ENCODE measurements around the gene HCN4.

The HCN4 gene

GRCh38 chr15:73364070-73364469 lies 4.7 kb downstream of the HCN4 start:
- no peaks in the 10 kb centered on the region for H3K9me3 ChIP-seq (ENCODE audit: control insufficient read depth, insufficient read depth, low read length)
- peaks cover 26% of the 10 kb centered on the region for H3K27me3 ChIP-seq (ENCODE audit: control insufficient read depth, insufficient read depth, low read length)
- H3K36me3 ChIP-seq (ENCODE audit: control insufficient read depth, insufficient read depth, low read length): no peaks in the 10 kb centered on the region
- no peak overlapping the region for H3K9ac ChIP-seq (ENCODE audit: low read depth, low read length)
- H3K27ac ChIP-seq (ENCODE audit: low read depth, low read length): no peak overlapping the region
- H3K4me1 ChIP-seq (ENCODE audit: control insufficient read depth, insufficient read depth, low read length): peaks cover 33% of the 10 kb centered on the region
- no peak overlapping the region for H3K4me3 ChIP-seq (ENCODE audit: low read depth, low read length)

- peaks cover 33% of the 10 kb centered on the region for H3K4me1 ChIP-seq (ENCODE audit: control insufficient read depth, insufficient read depth, low read length)
- peaks cover 20% of the 10 kb centered on the region for H3K27me3 ChIP-seq (ENCODE audit: control insufficient read depth, insufficient read depth, low read length)
- no peaks in the 10 kb centered on the region for H3K36me3 ChIP-seq (ENCODE audit: control insufficient read depth, insufficient read depth, low read length)
- no peak overlapping the region for H3K9ac ChIP-seq (ENCODE audit: low read depth, low read length)
- no peaks in the 10 kb centered on the region for H3K9me3 ChIP-seq (ENCODE audit: control insufficient read depth, insufficient read depth, low read length)
- no peak overlapping the region for H3K27ac ChIP-seq (ENCODE audit: low read depth, low read length)
- H3K4me3 ChIP-seq (ENCODE audit: low read depth, low read length): no peak overlapping the region
Observed at GRCh38 chr15:73362900-73363299, 5.9 kb downstream of the HCN4 start.

GRCh38 chr15:73361337-73361736 lies 7.4 kb downstream of the HCN4 start:
- H3K9ac ChIP-seq (ENCODE audit: low read depth, low read length): no peak overlapping the region
- no peaks in the 10 kb centered on the region for H3K36me3 ChIP-seq (ENCODE audit: control insufficient read depth, insufficient read depth, low read length)
- no peak overlapping the region for H3K4me3 ChIP-seq (ENCODE audit: low read depth, low read length)
- H3K27me3 ChIP-seq (ENCODE audit: control insufficient read depth, insufficient read depth, low read length): peaks cover 6% of the 10 kb centered on the region
- H3K4me1 ChIP-seq (ENCODE audit: control insufficient read depth, insufficient read depth, low read length): peaks cover 27% of the 10 kb centered on the region
- H3K27ac ChIP-seq (ENCODE audit: low read depth, low read length): no peak overlapping the region
- H3K9me3 ChIP-seq (ENCODE audit: control insufficient read depth, insufficient read depth, low read length): no peaks in the 10 kb centered on the region

GRCh38 chr15:73359651-73360050 lies 9.1 kb downstream of the HCN4 start:
- H3K36me3 ChIP-seq (ENCODE audit: control insufficient read depth, insufficient read depth, low read length): no peaks in the 10 kb centered on the region
- no peak overlapping the region for H3K4me3 ChIP-seq (ENCODE audit: low read depth, low read length)
- H3K4me1 ChIP-seq (ENCODE audit: control insufficient read depth, insufficient read depth, low read length): peaks cover 16% of the 10 kb centered on the region
- no peak overlapping the region for H3K27ac ChIP-seq (ENCODE audit: low read depth, low read length)
- no peak overlapping the region for H3K9ac ChIP-seq (ENCODE audit: low read depth, low read length)
- no peaks in the 10 kb centered on the region for H3K27me3 ChIP-seq (ENCODE audit: control insufficient read depth, insufficient read depth, low read length)
- H3K9me3 ChIP-seq (ENCODE audit: control insufficient read depth, insufficient read depth, low read length): no peaks in the 10 kb centered on the region

- Histone ChIP-seq H3K4me1 (ENCODE audit: control insufficient read depth, insufficient read depth, low read length) (peaks cover 19% of the 10 kb centered on the region), H3K27me3 (ENCODE audit: control insufficient read depth, insufficient read depth, low read length) (no peaks in the 10 kb centered on the region), H3K9me3 (ENCODE audit: control insufficient read depth, insufficient read depth, low read length) (no peaks in the 10 kb centered on the region), H3K27ac (ENCODE audit: low read depth, low read length) (no peak overlapping the region), H3K36me3 (ENCODE audit: control insufficient read depth, insufficient read depth, low read length) (no peaks in the 10 kb centered on the region), H3K4me3 (ENCODE audit: low read depth, low read length) (no peak overlapping the region), H3K9ac (ENCODE audit: low read depth, low read length) (no peak overlapping the region)
Observed at GRCh38 chr15:73357999-73358665, 10.6 kb downstream of the HCN4 start.

- Histone ChIP-seq H3K36me3 (ENCODE audit: control insufficient read depth, insufficient read depth, low read length) (no peaks in the 10 kb centered on the region), H3K27ac (ENCODE audit: low read depth, low read length) (no peak overlapping the region), H3K9me3 (ENCODE audit: control insufficient read depth, insufficient read depth, low read length) (no peaks in the 10 kb centered on the region), H3K4me1 (ENCODE audit: control insufficient read depth, insufficient read depth, low read length) (peaks cover 13% of the 10 kb centered on the region), H3K4me3 (ENCODE audit: low read depth, low read length) (no peak overlapping the region), H3K27me3 (ENCODE audit: control insufficient read depth, insufficient read depth, low read length) (no peaks in the 10 kb centered on the region), H3K9ac (ENCODE audit: low read depth, low read length) (no peak overlapping the region)
Observed at GRCh38 chr15:73355612-73356265, 13.0 kb downstream of the HCN4 start.

GRCh38 chr15:73354241-73354640 lies 14.5 kb downstream of the HCN4 start:
- Histone ChIP-seq H3K9me3 (ENCODE audit: control insufficient read depth, insufficient read depth, low read length) (no peaks in the 10 kb centered on the region), H3K27me3 (ENCODE audit: control insufficient read depth, insufficient read depth, low read length) (no peaks in the 10 kb centered on the region), H3K4me3 (ENCODE audit: low read depth, low read length) (no peak overlapping the region), H3K36me3 (ENCODE audit: control insufficient read depth, insufficient read depth, low read length) (no peaks in the 10 kb centered on the region), H3K4me1 (ENCODE audit: control insufficient read depth, insufficient read depth, low read length) (peaks cover 13% of the 10 kb centered on the region), H3K9ac (ENCODE audit: low read depth, low read length) (no peak overlapping the region), H3K27ac (ENCODE audit: low read depth, low read length) (no peak overlapping the region)

GRCh38 chr15:73353734-73354133 lies 15.0 kb downstream of the HCN4 start:
- no peaks in the 10 kb centered on the region for H3K9me3 ChIP-seq (ENCODE audit: control insufficient read depth, insufficient read depth, low read length)
- H3K4me3 ChIP-seq (ENCODE audit: low read depth, low read length): no peak overlapping the region
- H3K9ac ChIP-seq (ENCODE audit: low read depth, low read length): no peak overlapping the region
- peaks cover 14% of the 10 kb centered on the region for H3K4me1 ChIP-seq (ENCODE audit: control insufficient read depth, insufficient read depth, low read length)
- H3K36me3 ChIP-seq (ENCODE audit: control insufficient read depth, insufficient read depth, low read length): no peaks in the 10 kb centered on the region
- no peak overlapping the region for H3K27ac ChIP-seq (ENCODE audit: low read depth, low read length)
- H3K27me3 ChIP-seq (ENCODE audit: control insufficient read depth, insufficient read depth, low read length): no peaks in the 10 kb centered on the region

GRCh38 chr15:73352082-73352481 lies 16.7 kb downstream of the HCN4 start:
- Histone ChIP-seq H3K9ac (ENCODE audit: low read depth, low read length) (no peak overlapping the region), H3K27me3 (ENCODE audit: control insufficient read depth, insufficient read depth, low read length) (no peaks in the 10 kb centered on the region), H3K27ac (ENCODE audit: low read depth, low read length) (no peak overlapping the region), H3K4me3 (ENCODE audit: low read depth, low read length) (no peak overlapping the region), H3K4me1 (ENCODE audit: control insufficient read depth, insufficient read depth, low read length) (peaks cover 19% of the 10 kb centered on the region), H3K36me3 (ENCODE audit: control insufficient read depth, insufficient read depth, low read length) (no peaks in the 10 kb centered on the region), H3K9me3 (ENCODE audit: control insufficient read depth, insufficient read depth, low read length) (no peaks in the 10 kb centered on the region)

- Histone ChIP-seq H3K9ac (ENCODE audit: low read depth, low read length) (no peak overlapping the region), H3K27me3 (ENCODE audit: control insufficient read depth, insufficient read depth, low read length) (no peaks in the 10 kb centered on the region), H3K9me3 (ENCODE audit: control insufficient read depth, insufficient read depth, low read length) (no peaks in the 10 kb centered on the region), H3K4me1 (ENCODE audit: control insufficient read depth, insufficient read depth, low read length) (peaks cover 16% of the 10 kb centered on the region), H3K4me3 (ENCODE audit: low read depth, low read length) (no peak overlapping the region), H3K36me3 (ENCODE audit: control insufficient read depth, insufficient read depth, low read length) (no peaks in the 10 kb centered on the region), H3K27ac (ENCODE audit: low read depth, low read length) (no peak overlapping the region)
Observed at GRCh38 chr15:73349191-73349590, 19.6 kb downstream of the HCN4 start.

- no peaks in the 10 kb centered on the region for H3K27me3 ChIP-seq (ENCODE audit: control insufficient read depth, insufficient read depth, low read length)
- no peak overlapping the region for H3K4me3 ChIP-seq (ENCODE audit: low read depth, low read length)
- no peak overlapping the region for H3K27ac ChIP-seq (ENCODE audit: low read depth, low read length)
- H3K9me3 ChIP-seq (ENCODE audit: control insufficient read depth, insufficient read depth, low read length): no peaks in the 10 kb centered on the region
- peaks cover 15% of the 10 kb centered on the region for H3K36me3 ChIP-seq (ENCODE audit: control insufficient read depth, insufficient read depth, low read length)
- H3K9ac ChIP-seq (ENCODE audit: low read depth, low read length): no peak overlapping the region
- H3K4me1 ChIP-seq (ENCODE audit: control insufficient read depth, insufficient read depth, low read length): peaks cover 6% of the 10 kb centered on the region; the same call in 1 of the 2 replicates
Observed at GRCh38 chr15:73346735-73347312, 21.9 kb downstream of the HCN4 start.

Data from HUES48 (cell line).